PFSK-1 (cell line): ENCODE data around the gene DOC2A.

Experiments used
- FOXP2 ChIP-seq: optimal IDR thresholded peaks from 2 replicates; pipeline ENCODE3; 2011; ENCODE audit warnings: borderline replicate concordance, control low read depth, inconsistent platforms; ENCODE audit not compliant: insufficient read depth; ENCODE audit errors: extremely low read length, extremely low read depth
- SIN3A ChIP-seq: IDR thresholded peaks from 2 replicates; pipeline ENCODE4 v1.6.1; 2012; ENCODE audit warnings: mild to moderate bottlenecking, low read length, moderate library complexity, borderline replicate concordance; ENCODE audit not compliant: insufficient read depth
- TAF1 ChIP-seq: IDR thresholded peaks from 2 replicates; pipeline ENCODE4 v1.6.1; 2012; ENCODE audit warnings: low read length, control low read depth, borderline replicate concordance; ENCODE audit not compliant: insufficient read depth

DNA sequence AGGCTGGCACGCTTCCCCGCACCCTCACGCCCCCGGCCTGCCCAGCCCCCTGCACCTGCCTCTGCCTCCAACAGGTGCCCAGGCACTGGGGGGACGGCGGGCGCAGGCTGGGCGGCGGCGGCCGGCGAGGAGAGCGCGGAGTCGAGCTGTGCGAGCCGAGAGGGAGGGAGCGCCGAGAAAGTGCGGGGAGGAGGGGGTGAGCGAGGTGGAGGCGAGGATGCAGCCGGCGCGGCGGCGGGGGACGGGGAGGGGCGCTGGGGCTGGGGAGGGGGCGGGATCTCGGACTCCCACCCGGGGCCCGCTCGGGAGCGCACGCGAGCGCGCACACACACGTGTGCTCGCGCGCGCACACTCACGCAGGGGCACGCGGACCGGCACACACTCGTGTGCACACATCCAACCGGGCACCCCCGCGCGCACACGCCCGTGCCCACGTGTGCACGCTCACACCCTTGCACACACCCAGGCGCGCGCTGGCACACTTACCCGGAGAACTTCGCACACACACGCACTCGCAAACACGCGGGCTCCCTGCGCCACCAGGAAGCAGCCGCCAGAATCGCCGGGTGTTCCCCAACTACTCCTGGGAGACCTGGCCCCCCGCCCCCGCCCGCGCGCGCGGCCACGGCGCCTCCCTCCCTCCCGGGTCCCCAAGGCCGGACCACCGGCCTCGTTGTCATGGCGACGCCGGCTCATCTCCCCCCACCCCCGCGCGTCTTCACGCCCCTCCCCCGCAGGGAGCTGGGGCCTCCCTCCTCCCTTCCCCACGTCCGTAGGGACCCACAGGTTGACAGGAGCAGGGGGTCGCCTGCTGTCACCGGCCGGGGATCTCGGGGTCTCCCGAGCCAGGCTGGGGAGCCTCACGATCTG is at the start of gene DOC2A:
- TF ChIP-seq TAF1 (no peak), SIN3A (no peak), FOXP2 (no peak)
